GM19328 (cell line): ENCODE measurements around the gene DCTN3.

ENCODE experiments used
- ATAC-seq: cut with Tn5 transposase; IDR thresholded peaks from one replicate; pipeline ENCODE4 v1.9.1; 2021; ENCODE audit warnings: mild to moderate bottlenecking, moderate library complexity; ENCODE audit not compliant: unreplicated experiment

DCTN3 gene

DNA sequence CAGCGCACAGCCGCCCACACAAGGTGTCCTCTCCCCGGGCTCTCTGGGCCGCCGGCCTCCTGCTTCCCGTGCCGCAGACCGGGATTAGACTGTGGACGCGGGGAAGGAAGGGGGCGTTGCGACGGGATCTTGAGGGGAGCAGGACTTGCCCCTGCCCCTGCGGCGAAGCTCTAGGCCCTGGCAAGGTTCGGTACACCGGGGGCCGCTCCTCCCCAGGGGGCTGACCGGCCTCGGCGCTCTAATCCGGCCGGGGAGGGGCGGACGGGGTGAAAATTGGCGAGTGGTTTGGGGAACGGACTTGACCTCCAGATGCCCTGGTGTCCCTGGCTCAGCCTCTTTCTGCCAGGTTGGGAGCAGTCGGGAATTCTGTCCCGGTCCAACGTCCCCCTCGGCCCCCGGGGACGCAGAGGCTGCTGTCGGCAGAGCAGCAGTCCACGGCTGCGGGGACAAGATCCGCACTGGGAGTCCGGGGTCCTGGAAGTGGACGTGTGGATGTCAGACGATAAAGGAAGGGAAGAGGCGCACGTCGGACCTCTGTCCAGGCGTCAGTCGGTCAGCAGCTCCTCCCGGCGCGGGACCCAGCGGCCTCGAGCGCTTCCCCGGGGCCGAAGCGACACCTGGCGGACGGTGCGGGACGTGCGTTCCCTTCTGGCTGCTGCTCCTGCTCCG is 28.9 kb downstream of the DCTN3 start:
- no peak for ATAC-seq

DNA sequence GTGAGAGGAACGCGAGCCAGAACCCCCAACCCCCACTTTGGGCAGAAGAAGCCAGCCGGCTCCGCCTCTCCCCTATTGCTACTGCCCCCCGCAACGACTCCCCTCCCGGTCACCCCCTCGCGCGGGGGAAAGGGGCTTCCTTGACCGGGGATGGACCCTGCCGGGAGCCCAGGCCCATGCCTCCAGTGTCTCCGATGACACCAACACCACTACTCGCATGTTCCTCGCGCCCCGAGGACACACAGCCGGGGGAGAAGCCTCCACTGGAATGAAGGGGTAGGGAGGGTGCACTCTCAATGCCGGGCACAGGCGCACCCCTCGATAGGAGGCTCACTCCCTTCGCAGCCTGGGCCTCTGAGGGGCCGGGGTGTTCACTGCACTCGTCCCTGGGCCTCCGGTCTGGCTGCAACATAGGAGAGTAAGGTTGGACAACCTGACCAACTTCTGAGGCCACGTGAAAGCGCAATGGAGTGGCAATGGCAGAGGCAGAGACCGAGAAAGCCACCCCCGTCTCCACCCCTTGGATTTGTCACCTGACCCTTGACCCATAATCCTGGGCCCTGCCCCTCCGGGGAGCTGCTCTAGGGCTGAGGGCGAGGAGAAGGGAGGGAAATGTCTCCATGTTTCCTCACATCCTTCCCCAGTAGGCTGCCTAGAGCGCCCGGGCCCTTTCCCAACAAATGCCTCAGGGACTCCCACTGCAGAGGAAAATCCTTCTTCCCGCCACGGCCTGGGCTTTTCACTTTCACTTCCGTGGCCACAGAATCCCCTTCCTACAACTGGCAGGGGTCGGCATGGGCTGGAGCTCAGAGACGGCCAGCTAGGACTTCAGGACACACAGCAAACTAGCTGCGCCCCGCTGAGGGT is 29.7 kb downstream of the DCTN3 start:
- no peak for ATAC-seq

DNA sequence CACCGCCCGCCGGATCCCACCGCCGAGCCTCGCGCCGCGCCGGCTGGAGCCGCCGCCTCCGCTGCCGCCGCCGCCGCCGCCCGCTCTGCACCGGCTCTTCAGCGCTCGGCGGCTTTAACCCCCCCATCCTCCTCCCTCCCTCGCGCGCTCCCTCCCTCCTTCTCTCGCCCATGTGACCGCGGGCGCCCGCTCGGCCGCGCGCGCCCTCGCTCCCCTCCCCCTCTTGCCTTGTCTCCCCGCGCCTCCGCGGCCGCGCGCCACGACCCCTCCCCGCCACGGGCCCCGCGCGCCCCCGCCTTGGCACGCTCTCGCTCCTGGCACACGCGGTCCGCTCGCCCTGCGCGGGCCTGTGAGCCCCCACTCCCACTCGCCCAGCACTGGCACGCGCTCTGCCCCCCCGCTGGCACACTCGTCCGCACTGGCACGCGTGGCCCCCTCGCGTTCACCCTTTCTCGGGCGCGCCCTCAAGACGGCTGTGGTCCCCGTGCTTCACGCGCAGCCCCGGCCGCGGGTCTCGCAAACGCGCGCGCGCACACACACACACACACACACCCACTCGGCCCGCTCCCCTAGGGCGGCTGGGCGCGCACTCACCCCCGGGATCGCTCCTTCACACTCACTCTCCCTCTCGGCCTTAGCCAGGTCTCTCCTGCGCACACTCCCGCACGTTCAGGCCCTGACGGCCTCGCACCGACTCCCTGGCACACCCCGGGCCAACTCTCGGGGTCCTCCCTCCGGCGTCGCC is 30.5 kb downstream of the DCTN3 start, which contains the start of gene CNTFR:
Gene CNTFR (minus strand): TSS at position 89 of the 745 bp plus-strand sequence. CDS start 20,743 bp downstream, outside the sequence.
- ATAC-seq, result no peak

DNA sequence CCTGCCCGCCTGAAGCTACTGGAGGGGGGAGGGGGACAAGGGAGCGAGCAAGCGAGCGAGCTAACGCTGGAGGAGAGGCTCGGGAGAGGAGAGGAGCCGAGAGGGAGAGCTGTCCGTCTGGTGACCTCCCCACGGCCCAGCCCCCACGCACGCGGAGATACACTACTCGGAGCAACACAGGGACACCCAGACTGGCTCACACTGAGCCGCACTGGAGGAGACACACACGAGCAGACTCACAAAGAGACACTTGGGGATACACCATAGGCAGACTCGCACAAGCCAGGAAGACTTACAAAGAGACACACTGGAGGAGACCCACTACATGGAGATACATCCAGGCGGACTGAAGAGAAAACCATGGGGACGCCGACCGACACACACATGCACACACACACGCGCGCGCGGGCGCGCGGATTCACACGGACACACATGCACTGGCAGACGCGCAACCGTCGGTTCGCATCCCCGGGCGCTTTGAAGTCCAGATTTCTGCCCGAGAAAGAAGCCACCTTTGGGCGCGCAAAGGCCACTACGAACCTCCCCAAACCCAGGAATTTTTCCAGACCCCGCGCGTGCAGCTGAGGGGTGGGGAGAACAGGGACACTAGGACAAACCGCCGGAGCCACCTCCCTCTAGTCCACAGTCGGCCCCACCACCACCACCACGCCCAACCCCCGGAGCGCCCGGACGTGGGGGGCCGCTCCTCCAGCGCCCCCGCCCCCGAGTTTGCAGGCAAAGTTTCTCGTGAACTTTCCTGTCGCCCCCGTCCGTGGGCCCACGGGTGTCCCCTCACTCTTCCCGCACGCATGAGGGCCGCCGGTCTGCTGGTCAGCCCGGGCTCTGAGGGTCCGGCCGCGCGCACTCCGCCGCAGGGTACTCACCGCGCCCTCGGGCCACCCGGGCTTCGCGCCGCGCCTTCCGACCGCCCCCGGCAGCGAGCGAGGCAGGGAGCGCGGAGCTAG is 31.3 kb downstream of the DCTN3 start:
- no peak for ATAC-seq

DNA sequence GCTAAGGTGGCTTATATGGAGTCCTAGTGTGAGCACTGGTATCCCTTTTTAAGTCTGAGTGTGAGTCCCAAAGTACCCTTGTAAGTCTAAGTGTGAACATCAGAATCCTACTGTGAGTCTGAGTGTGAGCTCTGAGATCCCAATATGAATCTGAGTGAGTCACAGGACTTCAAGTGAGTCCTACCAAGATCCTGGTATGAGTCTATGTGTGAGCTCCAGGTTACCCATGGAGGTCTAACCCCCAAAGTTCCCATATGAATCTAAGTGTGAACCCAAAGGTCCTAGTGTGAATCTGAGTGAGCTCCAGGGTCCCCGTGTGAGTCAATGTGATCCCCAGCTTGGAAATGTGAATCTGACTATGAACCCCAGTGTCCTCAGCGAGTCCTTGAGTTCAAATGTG is 33.0 kb downstream of the DCTN3 start:
- no peak for ATAC-seq

DNA sequence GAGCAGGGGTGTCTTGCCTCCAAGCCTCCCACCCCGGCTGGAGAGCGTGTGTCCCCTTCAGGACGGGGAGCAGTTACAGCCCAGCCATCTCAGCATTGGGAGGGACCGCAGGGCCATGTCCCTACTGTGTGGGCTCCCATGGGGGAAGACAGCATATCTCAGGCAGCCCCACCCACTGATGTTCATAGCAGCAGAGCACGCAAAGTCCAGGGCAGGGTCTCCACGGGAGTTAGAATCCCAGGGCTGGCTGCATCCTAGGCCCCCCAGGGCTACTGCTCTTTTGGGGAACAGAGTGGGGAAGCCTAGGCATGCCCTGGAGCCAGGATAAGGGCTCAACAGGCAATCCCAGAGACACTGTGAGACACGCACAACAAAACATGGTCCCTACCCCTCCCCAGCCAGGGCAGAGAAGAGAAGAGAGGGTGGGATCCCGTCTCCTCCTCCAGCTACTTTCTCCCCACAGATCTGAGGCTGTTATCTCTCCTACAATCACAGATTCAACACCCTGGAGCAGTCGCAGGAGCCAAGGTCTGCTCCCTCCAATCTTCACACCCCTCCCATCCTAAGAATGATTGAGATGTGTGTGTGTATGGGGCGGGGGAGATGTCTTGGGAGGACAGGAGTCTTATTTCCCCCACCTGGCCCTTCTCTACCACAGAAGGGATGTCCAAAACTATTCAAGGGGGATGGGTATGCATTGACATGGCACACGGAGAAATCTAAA is 34.2 kb downstream of the DCTN3 start:
- no peak for ATAC-seq

DNA sequence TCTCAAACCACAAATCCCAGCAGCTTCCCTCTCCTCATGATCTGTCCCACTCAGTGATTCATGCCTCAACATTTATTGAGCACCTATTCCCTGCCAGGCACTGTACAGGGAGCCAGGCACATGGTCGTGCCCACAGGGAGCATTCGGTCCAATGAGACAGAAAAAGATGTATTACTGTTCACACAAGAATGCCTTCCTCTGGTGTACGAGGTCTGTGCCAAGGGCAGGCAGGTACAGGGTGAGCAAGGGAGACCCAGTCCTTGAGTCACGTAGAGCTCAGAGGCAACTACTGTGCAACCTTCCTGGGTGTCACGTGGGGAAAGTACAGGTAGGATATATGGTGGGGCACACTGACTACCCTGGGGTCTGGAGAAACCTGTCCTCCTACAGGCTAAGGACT is 35.3 kb downstream of the DCTN3 start:
- no peak for ATAC-seq

DNA sequence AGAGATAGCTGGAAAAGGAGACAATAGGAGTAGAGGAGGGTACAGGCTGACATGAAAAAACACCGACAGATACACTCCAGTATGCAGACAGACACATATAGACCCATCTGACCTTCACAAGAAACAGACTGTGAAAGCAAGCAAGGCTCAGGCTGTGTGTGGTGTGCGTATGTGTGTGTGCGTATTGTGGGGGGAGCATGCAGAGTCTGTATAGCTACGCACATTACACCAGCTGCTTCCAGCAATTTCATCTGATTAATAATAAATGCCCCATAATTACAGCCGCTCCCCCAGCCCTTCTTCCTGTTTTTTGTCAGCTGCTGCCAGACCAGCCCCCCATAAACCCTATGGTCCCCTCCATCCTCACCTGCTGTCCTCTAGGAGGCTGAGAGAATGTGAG is 37.5 kb downstream of the DCTN3 start:
- ATAC-seq, result no peak

DNA sequence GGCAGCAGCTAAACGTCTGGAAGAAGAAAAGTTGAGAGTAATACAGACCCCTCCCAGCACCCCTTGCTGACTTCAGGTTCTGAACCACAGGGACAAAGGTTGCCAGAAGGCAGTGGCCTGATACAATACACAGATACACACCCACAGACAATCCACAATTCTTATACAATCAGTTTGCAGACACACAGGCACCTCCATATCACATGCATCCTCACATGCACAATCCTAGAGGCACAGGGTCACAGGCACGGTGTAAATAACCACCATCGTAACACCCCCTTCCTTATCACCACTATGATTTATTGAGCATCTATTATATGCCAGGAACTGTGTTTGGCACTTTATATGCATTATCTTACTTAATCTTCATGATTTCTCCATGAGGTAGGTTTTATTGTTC is 39.0 kb downstream of the DCTN3 start:
- ATAC-seq, result no peak

DNA sequence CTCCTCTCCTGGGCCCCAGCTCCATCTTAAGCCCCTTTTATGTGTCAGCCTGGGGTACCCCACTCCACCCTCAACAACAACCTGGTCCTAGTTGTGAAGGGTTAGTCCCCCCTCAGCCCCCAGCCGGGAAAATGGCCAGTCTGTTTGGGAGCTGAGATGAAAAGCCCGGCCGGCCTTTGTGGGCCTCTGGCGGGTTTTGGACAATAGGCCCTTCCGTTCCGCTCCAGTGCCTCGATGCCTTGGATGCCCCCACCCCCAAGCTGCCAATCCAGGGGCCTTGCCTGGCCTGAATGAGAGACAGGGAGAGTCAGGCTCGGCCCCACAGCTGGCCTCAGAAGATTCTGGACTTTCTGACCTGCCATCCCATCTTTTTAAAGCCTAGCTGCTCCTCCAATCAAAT is 39.9 kb downstream of the DCTN3 start:
- ATAC-seq, result no peak

DNA sequence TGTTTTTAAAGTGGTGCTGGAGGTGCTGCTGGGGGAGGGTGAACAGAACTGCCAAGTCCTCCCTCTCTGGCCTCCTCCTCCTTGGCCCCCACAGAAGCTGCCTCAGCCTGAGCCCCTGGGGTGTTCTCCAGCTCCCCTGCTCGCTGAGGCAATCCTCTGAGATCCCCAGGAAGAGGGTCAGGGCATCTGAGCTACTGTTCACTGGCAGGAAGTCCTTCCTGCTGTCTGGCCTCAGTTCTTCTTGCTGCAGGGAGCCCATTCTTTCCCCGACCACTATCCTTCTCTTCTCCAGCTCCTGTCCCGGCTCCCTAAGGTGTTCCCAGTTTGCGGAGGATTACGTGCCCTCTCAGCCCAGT is 40.5 kb downstream of the DCTN3 start:
- ATAC-seq, result no peak

DNA sequence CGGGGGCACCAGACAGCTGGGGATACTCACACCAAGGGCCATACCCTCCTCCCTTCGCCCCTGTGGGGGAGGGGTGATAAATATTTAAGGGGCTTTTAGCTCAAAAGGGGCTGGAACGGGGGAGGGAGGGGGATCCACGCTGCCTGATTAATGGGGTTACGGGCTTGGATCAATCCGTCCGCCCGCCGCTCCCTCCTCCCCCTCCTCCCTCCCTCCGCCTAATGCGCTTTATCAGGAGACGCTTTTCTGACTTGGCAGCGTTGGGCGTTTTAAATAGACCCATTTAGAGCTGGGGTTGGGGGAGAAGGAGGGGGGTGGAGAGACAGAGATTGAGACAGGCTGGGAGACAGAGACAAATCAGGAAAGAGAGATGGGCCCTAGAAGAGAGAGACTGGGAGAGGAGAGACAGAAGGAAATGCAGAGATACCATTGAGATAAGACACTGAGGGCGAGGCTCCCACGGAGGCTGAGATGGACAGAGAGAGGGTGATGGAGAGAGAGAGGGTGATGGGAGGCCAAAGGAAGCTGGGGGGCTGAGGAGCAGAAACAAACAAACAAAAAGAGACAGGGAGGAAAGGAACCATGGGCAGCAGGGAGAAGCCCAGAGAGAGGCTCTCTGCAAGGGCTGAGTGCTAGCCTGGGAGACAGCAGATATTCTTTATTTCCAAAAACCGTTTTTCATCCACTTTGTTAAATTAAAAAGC is 41.0 kb downstream of the DCTN3 start:
- no peak for ATAC-seq

DNA sequence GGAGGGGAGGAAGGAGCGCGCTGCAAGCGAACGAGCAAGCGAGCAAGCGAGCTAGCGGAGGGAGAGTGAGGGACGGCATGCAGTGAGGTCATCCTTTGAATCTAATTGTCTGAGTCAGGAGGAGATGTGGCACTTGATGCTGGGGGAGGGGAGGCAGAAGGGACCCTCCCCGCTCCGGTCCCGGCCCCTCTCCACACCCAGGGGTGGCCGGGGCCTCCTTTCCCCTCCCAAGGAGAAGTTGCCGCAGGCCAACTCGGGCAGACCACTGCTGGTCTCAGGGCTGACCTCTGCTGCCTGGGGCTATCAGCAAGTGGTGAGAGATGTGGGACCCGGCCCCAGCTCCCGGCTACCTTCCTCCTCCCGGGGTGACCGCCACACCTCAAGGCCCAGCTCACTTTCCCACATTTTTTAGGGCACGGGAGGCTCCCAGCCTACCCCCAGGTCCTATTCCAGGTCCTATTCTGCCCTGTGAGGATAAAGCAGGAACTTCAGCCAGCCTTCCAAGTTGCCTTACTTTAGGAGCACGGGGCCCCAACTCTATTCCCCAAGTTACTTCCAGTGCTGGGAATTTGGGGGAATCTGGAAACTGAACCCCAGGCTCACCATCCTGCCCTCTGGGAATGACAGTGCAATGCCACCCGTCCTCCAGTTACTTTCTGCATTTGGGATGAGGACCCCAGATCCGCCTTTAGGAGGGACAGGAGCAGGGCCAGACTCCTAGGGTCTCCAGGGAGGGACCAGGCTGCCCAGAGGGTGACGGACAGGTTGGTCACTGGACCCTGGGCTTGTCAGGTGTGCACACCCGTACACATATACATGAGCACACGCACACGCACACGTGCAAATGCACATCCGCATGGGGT is 41.8 kb downstream of the DCTN3 start:
- ATAC-seq, result no peak

DNA sequence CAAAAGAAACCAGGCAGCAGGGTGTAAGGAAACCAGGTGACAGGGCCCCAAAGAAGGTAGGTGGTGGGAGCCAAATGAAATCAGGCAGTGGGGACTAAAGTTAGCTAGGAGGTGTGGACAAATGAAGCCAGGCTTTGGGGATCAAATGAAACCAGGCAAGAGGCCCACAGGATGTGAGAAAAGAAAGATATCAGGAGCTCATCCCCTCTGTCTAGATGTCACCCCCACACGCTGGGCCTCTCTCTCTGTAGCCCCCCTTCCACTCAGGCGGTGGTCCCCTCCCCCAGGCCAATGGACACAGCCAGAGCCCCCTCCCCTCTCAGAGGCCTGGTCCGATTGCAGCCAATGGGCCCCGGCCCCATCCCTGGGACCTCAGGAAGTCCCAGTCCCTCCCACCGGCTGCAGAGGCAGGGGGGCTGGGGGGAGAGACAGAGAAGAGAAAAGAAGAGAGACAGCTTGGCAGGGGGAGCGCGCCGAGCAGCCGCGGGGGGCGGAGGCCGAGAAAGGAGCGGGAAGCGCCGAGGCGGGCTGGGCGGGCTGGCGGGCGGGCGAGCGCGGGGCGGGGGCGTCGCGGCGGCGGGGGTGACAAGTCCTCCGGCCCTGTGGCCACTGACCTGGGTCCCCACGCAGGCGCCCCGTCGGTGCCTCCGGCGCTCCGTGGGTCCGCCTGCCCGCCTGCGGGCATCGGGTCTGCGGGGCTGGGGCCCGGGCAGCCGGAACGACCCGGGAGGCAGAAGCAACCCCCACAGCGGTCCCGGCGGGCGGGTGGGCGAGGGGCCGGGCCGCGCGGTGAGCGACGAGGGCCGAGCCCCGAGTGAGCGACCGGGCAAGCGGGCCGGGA is 42.7 kb downstream of the DCTN3 start:
- ATAC-seq, result no peak

DNA sequence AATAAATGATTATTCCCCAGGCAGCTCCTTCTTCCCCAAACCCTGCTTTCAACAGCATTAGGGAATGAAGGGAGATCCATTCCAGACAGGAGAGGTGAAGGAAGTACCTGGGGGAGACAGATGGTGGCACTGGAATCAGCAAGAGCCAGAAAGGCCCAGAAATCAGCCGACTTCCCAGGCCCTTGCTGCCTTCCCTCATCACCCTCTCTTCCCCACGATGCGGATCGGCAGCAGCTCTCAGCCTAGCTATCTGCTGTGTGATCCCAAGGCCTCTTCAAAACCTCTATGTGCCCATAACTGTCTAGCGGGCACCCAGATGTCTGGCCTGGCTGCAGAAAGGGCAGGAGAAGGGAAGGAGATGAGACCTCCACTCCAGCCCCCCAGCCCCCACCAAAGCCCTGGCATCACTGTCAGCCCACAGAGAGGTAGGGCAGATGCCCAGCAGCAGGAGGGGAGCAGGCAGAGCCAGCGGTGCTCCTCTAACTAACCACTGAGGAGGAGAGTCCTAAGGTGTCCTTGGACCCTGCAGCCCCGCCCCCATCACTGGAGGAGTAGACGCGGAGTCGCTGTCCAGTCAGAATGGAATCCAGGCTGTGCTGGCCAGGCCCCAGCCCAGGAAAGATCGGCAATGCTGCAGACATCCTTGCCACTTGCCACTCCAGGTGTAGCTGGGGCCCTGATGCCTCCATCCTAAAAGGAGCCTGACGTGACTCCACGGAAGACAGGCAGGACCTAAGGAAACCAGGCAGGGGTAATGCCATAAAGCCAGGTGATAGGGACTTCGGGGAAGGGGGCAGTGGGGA is 43.5 kb downstream of the DCTN3 start:
- no peak for ATAC-seq

DNA sequence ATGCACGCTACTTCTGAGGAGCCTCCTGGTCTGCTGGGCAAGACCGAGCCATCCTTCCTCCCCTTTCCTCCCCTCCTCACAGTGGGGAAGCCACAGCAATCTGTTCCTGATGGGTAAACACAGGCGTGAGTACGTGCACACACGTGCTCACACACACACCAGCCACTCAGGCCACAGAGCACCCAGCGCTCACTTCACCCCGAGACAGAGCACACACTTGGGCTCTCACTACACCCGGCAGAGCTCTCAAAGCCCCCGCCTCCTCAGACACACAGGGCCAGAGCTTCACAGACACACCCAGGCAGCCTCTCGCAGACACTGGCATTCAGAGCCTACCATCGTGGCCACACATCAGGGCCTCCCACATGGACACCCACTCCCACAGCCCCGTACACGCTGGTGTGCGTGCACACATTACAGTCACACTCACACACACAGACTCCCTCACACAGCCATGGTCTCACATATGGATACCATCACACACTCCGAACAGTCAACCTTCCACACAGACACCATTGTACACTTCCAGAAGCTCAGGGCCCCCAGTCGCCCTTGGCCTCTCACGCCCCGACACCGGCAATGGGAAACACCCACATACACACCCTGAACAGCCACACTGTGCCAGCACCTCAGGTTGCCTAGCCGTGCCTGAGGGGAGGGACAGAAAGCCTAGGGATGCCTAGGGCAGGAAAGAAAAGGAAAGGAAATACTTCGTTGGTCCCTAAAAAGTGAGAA is 44.3 kb downstream of the DCTN3 start:
- no peak for ATAC-seq
